ENCODE data around the gene DNAI7.

The DNAI7 gene

GRCh38 chr12:25190793-25191192 is 4.2 kb downstream of the DNAI7 start:
- no peak overlapping the region for H3K27ac Mint-ChIP-seq
- H3K4me1 Mint-ChIP-seq (ENCODE audit: low read depth): peaks cover 37% of the 10 kb centered on the region
- H3K4me3 Mint-ChIP-seq: no peak overlapping the region
- no peaks in the 10 kb centered on the region for H3K9me3 Mint-ChIP-seq
- no peaks in the 10 kb centered on the region for H3K36me3 Mint-ChIP-seq (ENCODE audit: low read depth)
- H3K27me3 Mint-ChIP-seq: no peaks in the 10 kb centered on the region

- Mint-ChIP-seq H3K36me3 (ENCODE audit: low read depth) (no peaks in the 10 kb centered on the region), H3K9me3 (no peaks in the 10 kb centered on the region), H3K4me1 (ENCODE audit: low read depth) (peaks cover 26% of the 10 kb centered on the region), H3K27ac (no peak overlapping the region), H3K4me3 (no peak overlapping the region), H3K27me3 (no peaks in the 10 kb centered on the region)
Measured at GRCh38 chr12:25189656-25190055, 5.3 kb downstream of the DNAI7 start.

GRCh38 chr12:25187781-25188180 is 7.2 kb downstream of the DNAI7 start:
- Mint-ChIP-seq H3K4me3 (no peak overlapping the region), H3K9me3 (peaks cover 3% of the 10 kb centered on the region), H3K27ac (no peak overlapping the region), H3K27me3 (no peaks in the 10 kb centered on the region), H3K36me3 (ENCODE audit: low read depth) (no peaks in the 10 kb centered on the region), H3K4me1 (ENCODE audit: low read depth) (peaks cover 28% of the 10 kb centered on the region)

- peak overlapping the region; percentile 86 for H3K27ac Mint-ChIP-seq
- no peaks in the 10 kb centered on the region for H3K27me3 Mint-ChIP-seq
- no peaks in the 10 kb centered on the region for H3K36me3 Mint-ChIP-seq (ENCODE audit: low read depth)
- peaks cover 3% of the 10 kb centered on the region for H3K9me3 Mint-ChIP-seq
- peaks cover 28% of the 10 kb centered on the region for H3K4me1 Mint-ChIP-seq (ENCODE audit: low read depth)
- H3K4me3 Mint-ChIP-seq: peak overlapping the region; percentile 71
Measured at GRCh38 chr12:25186788-25187402, 8.1 kb downstream of the DNAI7 start.

- peak overlapping the region; percentile 71 for H3K4me3 Mint-ChIP-seq
- H3K27ac Mint-ChIP-seq: peak overlapping the region; percentile 67
- peaks cover 28% of the 10 kb centered on the region for H3K4me1 Mint-ChIP-seq (ENCODE audit: low read depth)
- H3K9me3 Mint-ChIP-seq: peaks cover 3% of the 10 kb centered on the region
- no peaks in the 10 kb centered on the region for H3K36me3 Mint-ChIP-seq (ENCODE audit: low read depth)
- H3K27me3 Mint-ChIP-seq: no peaks in the 10 kb centered on the region
Measured at GRCh38 chr12:25186038-25186787, 8.7 kb downstream of the DNAI7 start.

GRCh38 chr12:25184132-25184531 is 10.8 kb downstream of the DNAI7 start:
- peaks cover 28% of the 10 kb centered on the region for H3K4me1 Mint-ChIP-seq (ENCODE audit: low read depth)
- peak overlapping the region; percentile 29 for H3K27ac Mint-ChIP-seq
- H3K36me3 Mint-ChIP-seq (ENCODE audit: low read depth): no peaks in the 10 kb centered on the region
- H3K9me3 Mint-ChIP-seq: peaks cover 3% of the 10 kb centered on the region
- no peaks in the 10 kb centered on the region for H3K27me3 Mint-ChIP-seq
- no peak overlapping the region for H3K4me3 Mint-ChIP-seq

- H3K27me3 Mint-ChIP-seq: no peaks in the 10 kb centered on the region
- no peak overlapping the region for H3K4me3 Mint-ChIP-seq
- peaks cover 3% of the 10 kb centered on the region for H3K9me3 Mint-ChIP-seq
- no peak overlapping the region for H3K27ac Mint-ChIP-seq
- H3K36me3 Mint-ChIP-seq (ENCODE audit: low read depth): no peaks in the 10 kb centered on the region
- H3K4me1 Mint-ChIP-seq (ENCODE audit: low read depth): peaks cover 26% of the 10 kb centered on the region
Measured at GRCh38 chr12:25182765-25183164, 12.2 kb downstream of the DNAI7 start.

GRCh38 chr12:25162866-25163265 is 32.1 kb downstream of the DNAI7 start:
- Mint-ChIP-seq H3K4me3 (no peak overlapping the region), H3K27me3 (no peaks in the 10 kb centered on the region), H3K27ac (no peak overlapping the region), H3K9me3 (no peaks in the 10 kb centered on the region), H3K4me1 (ENCODE audit: low read depth) (peaks cover under 1% of the 10 kb centered on the region), H3K36me3 (ENCODE audit: low read depth) (no peaks in the 10 kb centered on the region)

- Mint-ChIP-seq H3K9me3 (no peaks in the 10 kb centered on the region), H3K27me3 (no peaks in the 10 kb centered on the region), H3K4me3 (no peak overlapping the region), H3K27ac (no peak overlapping the region), H3K36me3 (ENCODE audit: low read depth) (no peaks in the 10 kb centered on the region), H3K4me1 (ENCODE audit: low read depth) (peaks cover 12% of the 10 kb centered on the region)
Measured at GRCh38 chr12:25156061-25156460, 38.9 kb downstream of the DNAI7 start.

GRCh38 chr12:25155022-25155576 is 39.9 kb downstream of the DNAI7 start:
- Mint-ChIP-seq H3K4me1 (ENCODE audit: low read depth) (peaks cover 12% of the 10 kb centered on the region), H3K27me3 (no peaks in the 10 kb centered on the region), H3K9me3 (no peaks in the 10 kb centered on the region), H3K27ac (no peak overlapping the region), H3K4me3 (no peak overlapping the region), H3K36me3 (ENCODE audit: low read depth) (no peaks in the 10 kb centered on the region)

GRCh38 chr12:25152055-25152454 is 42.9 kb downstream of the DNAI7 start:
- Mint-ChIP-seq H3K9me3 (no peaks in the 10 kb centered on the region), H3K4me1 (ENCODE audit: low read depth) (peaks cover 9% of the 10 kb centered on the region), H3K27ac (no peak overlapping the region), H3K27me3 (no peaks in the 10 kb centered on the region), H3K4me3 (no peak overlapping the region), H3K36me3 (ENCODE audit: low read depth) (no peaks in the 10 kb centered on the region)

GRCh38 chr12:25151476-25151875 is 43.5 kb downstream of the DNAI7 start:
- Mint-ChIP-seq H3K4me1 (ENCODE audit: low read depth) (peaks cover 9% of the 10 kb centered on the region), H3K4me3 (no peak overlapping the region), H3K27ac (no peak overlapping the region), H3K9me3 (no peaks in the 10 kb centered on the region), H3K36me3 (ENCODE audit: low read depth) (no peaks in the 10 kb centered on the region), H3K27me3 (no peaks in the 10 kb centered on the region)

- H3K4me3 Mint-ChIP-seq: no peak overlapping the region
Measured at GRCh38 chr12:25146686-25147085, 48.3 kb downstream of the DNAI7 start.

GRCh38 chr12:25135531-25136154 is 59.3 kb downstream of the DNAI7 start:
- Mint-ChIP-seq H3K27me3 (peaks cover 7% of the 10 kb centered on the region), H3K4me1 (ENCODE audit: low read depth) (no peaks in the 10 kb centered on the region), H3K27ac (no peak overlapping the region), H3K4me3 (no peak overlapping the region), H3K9me3 (no peaks in the 10 kb centered on the region), H3K36me3 (ENCODE audit: low read depth) (no peaks in the 10 kb centered on the region)

More at GRCh38 chr12:25146686-25147085, 48.3 kb downstream of the DNAI7 start:
- no peaks in the 10 kb centered on the region for H3K36me3 Mint-ChIP-seq (ENCODE audit: low read depth)
- H3K27ac Mint-ChIP-seq: no peak overlapping the region
- H3K9me3 Mint-ChIP-seq: no peaks in the 10 kb centered on the region
- no peaks in the 10 kb centered on the region for H3K4me1 Mint-ChIP-seq (ENCODE audit: low read depth)
- no peaks in the 10 kb centered on the region for H3K27me3 Mint-ChIP-seq

GRCh38 chr12:25131270-25131669 is 63.7 kb downstream of the DNAI7 start:
- no peak overlapping the region for H3K4me3 Mint-ChIP-seq
- no peaks in the 10 kb centered on the region for H3K4me1 Mint-ChIP-seq (ENCODE audit: low read depth)
- no peaks in the 10 kb centered on the region for H3K36me3 Mint-ChIP-seq (ENCODE audit: low read depth)
- no peaks in the 10 kb centered on the region for H3K27me3 Mint-ChIP-seq
- H3K27ac Mint-ChIP-seq: no peak overlapping the region
- no peaks in the 10 kb centered on the region for H3K9me3 Mint-ChIP-seq
